GM19324 (cell line): ENCODE results near the gene P3H4.
"Not testable (repeated sequence)": the region's sequence is repeated elsewhere in the genome, so short reads cannot be mapped to it uniquely, and the experiment has no call there.

Source experiments
- ATAC-seq: cut with Tn5 transposase; IDR thresholded peaks from one replicate; pipeline ENCODE4 v1.9.1; 2021; ENCODE audit warnings: mild to moderate bottlenecking, moderate library complexity; ENCODE audit not compliant: unreplicated experiment, low FRiP score

The P3H4 gene

DNA sequence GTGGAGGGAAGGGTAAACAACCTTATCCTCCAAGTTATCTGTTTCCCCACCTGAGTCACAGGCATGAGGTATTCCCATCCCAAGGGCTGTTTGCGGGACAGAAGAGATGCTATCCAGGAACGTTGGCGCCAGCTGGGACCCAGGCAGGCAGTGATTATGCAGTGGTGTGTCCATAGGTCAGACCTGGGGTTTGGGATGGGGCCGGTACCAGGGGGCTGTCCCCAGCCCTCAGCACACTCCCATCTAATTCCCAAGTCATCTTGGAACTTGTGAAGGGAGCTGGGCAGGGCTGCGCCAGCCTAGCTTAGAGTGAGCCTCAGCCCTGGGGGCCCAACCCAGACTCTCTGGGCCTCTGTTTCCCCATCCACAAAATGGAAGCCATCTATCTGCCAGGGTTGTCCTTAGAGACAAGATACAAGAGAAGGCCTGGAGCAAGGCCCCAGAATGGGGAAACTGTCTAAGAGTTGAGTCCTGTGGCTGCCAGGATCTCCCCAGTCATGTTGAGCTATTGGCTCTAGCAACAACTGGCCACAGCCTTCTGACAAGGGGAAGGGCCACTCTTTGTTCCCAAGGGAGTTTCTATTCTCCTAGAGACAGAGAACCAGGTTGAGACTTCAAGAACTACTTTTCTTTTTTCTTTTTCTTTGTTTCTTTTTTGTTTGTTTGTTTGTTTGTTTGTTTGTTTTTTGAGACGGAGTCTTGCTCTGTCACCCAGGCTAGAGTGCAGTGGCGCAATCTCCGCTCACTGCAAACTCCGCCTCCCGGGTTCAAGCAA is 15.4 kb downstream of the P3H4 start:
- no peak for ATAC-seq

- ATAC-seq = no peak
These were observed 17.2 kb downstream of the P3H4 start for GRCh38 chr17:41794540-41794975.

- no peak for ATAC-seq
These were observed 17.8 kb downstream of the P3H4 start for GRCh38 chr17:41793784-41794539.

DNA sequence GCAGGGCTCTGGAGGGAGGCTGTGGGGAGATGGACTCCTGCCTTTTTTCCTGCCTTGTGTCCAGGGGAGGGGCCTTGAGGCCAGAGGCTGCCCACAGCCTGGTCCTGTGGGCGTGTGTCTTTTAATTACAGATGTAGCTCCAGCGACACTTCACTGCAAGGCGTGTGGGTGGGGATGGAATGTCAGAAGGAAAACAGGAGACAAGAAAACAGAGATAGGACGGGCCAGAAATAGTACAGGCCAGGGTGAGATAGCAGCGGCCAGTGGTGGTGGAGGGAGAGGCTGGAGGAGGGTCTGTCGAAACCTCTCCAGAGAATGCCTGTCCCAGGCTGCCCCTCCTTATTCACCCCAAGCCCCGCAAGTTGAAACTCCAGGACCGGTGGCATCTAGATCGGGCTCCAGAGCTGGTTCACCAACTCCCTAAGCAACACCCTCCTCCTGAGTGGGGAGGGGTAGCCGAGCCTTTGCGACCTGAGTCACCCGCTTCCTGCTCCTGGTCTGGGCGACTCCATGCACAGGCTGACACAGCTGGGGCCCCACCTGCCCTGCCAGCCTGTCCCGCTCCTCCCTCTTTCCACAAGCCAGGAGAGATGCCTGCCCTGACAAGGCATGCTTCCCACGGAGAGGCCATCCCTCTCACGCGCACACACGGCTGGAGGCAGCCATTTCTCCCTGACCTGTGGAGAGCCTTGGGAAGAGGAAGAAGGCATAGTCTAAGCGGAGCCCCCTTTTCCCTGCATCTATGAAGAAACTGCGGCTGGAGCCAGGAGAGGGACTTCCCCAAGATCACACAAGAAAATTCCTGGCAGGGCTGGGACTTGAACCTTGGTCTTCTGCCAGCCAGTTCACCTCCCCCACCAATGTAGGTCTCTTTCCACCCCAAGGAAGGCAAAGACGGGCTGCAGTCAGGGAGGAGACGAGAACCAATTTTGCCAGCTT is 18.6 kb downstream of the P3H4 start:
- no peak for ATAC-seq

DNA sequence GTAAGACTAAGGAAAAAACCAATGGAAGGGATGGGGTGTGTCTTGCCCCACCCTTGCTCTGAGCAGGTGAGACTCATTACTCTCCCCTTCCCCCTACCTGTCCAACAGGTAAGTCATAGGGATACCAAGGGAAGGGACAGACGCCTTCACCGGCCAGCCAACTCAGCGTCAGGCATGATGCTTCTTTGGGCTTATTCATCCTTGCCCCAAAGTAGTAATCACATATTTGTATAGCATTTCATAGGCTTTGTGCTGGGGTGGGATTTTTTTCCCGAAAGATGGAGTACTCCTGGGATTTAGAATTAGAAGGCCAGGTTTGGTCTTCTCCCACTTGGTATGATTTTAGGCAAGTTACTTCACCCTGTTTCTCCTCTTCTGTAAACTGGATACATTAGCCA is 24.7 kb downstream of the P3H4 start:
- ATAC-seq = no peak

- ATAC-seq = no peak
These were observed 25.3 kb downstream of the P3H4 start, which contains the start of gene JUP for GRCh38 chr17:41786227-41787020. TSS of gene JUP (minus strand) at chr17:41786711. CDS start at chr17:41771854, 14,857 bp downstream.

GRCh38 chr17:41785859-41786226 is 25.9 kb downstream of the P3H4 start:
- ATAC-seq = no peak

DNA sequence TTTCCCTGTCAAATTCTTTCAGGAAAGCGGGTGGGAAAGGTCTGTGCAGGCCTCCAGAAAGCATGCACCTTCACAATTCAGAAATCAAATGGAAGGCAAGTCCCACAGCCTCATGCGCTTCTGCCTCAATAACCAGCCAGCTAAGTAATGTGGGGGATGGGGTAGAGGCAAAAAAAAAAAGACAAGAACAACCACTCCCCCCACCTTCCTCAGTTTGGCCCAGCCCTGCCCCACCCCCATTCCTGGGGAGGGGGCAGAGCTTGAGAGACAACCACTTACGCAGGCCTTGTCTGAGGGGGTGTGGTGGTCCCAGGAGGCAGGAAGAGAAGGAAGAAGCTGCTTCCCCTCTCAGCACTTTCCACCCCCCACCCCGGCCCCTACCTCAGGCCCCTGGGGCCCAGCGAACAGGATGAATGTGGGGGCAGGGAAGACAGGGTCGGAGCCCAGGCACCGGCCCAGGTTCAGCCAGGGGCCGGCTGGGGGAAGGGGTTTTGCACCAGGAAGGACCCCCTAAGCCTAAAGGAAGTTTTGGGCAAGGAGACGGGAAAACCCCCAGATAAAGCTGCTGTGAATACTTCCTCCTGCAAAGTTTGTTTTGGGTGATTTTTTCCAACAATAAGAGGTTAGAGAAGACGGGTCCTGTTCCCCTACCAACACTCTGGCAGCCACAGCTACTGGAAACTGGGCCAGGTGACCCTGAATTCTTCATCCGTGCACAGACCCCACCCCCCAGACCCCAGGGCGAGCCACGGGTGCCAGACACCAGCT is 26.5 kb downstream of the P3H4 start:
- ATAC-seq = no peak

GRCh38 chr17:41784207-41784744 is 27.5 kb downstream of the P3H4 start:
- no peak for ATAC-seq

DNA sequence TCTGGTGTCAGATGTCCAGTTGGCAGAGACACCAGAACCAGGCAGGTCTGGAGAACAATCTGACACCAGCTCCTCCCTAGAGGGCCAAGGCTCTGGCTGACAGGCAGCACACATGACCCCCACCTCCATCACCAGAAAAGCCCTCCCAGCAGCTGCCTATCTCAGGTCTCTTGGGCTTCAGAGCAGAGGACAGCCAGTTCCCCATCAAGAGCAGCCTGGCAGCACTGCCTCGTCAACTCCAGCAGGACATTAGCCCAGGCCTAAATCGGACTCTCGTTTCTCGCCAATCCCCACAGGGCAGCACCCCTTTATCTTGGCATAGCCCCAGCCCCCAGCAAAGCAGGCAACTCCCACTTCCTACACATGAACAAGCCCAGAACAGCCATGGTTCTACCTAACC is 29.6 kb downstream of the P3H4 start:
- no peak for ATAC-seq

GRCh38 chr17:41781404-41782110 is 30.2 kb downstream of the P3H4 start:
- no peak for ATAC-seq

DNA sequence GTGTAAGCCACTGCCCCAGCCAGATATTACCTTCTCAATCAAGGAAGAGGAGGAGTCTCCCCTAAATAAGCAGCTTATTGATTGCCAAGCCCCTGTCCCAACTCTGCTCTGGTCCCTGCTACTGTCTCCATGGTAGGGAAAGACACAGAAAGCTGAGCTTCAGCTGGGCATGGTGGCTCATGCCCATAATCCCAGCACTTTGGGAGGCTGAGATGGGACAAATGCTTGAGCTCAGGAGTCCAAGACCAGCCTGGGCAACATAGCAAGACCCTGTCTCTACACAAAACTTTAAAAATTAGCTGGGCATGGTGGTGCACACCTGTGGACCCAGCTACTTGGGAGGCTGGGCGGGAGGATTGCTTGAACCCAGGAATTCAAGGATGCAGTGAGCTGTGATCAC is 31.8 kb downstream of the P3H4 start:
- no peak for ATAC-seq

- no peak for ATAC-seq
These were observed 34.1 kb downstream of the P3H4 start for GRCh38 chr17:41777574-41778188.

DNA sequence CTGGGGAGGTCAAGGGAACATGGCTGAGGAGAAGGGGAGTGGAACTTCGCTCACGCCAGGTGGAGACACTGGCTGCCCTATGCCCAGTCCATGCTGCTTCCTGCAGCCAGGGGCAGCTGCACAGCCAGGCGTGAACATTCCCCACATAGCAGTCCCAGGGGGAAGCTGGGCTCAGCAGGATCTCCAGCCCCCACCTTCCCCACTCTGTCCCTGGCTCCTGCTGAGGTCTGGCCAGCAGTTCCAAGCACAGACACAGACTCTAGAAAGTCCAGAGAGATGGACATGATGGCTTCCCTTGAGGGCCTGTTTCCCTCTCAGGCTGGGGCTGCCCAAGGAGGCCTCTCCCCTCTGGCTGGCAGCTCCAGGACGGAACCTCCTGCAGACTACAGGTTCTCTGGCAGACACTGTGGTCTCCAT is 34.6 kb downstream of the P3H4 start:
- no peak for ATAC-seq

DNA sequence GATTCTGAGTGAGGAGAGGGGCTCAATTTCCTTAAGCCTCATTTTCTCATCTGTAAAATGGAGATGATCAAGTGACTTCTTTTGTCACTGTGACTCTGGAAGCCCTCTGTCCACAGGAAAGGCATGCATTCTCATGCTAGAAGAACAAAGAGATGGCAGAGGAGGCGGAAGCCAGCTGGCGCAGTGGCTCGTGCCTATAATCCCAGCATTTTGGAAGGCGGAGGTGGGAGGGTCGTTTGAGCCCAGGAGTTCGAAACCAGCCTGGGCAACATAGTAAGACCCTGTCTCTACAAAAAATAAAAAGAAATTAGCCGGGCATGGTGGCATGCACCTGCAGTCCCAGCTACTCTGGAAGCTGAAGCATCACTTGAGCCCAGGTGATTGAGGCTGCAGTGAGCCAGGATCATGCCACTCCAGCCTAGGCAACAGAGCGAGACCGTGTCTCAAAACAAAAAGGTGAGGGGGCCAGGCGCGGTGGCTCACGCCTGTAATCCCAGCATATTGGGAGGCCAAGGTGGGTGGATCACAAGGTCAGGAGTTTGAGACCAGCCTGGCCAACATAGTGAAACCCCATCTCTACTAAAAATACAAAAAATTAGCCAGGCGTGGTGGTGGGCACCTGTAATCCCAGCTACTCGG is 35.4 kb downstream of the P3H4 start:
- ATAC-seq = not testable (repeated sequence)

- ATAC-seq = no peak
These were observed 36.1 kb downstream of the P3H4 start for GRCh38 chr17:41775394-41776226.
